TTC549 (cell line): ENCODE measurements around the gene LAMC3.

ENCODE experiments used
- FAIRE-seq: peaks from 2 replicates; lab custom pipeline; 2012; peaks lifted over from hg19 to GRCh38; lab: Jason Lieb, UNC

The LAMC3 gene

GRCh38 chr9:131048820-131049219, 39.8 kb downstream of the LAMC3 start:
- no peak for FAIRE-seq

- no peak for FAIRE-seq
These were observed 41.1 kb downstream of the LAMC3 start for GRCh38 chr9:131049829-131050715.

GRCh38 chr9:131050831-131051230, 41.9 kb downstream of the LAMC3 start:
- FAIRE-seq: no peak

GRCh38 chr9:131051592-131052517, 42.9 kb downstream of the LAMC3 start:
- FAIRE-seq: no peak

- FAIRE-seq: no peak
These were observed 44.9 kb downstream of the LAMC3 start for GRCh38 chr9:131053896-131054295.

GRCh38 chr9:131056781-131057506, 48.0 kb downstream of the LAMC3 start:
- FAIRE-seq: no peak

- FAIRE-seq: no peak
These were observed 52.1 kb downstream of the LAMC3 start for GRCh38 chr9:131060900-131061630.

GRCh38 chr9:131062969-131063368, 54.0 kb downstream of the LAMC3 start:
- no peak for FAIRE-seq

GRCh38 chr9:131065599-131065998, 56.6 kb downstream of the LAMC3 start:
- FAIRE-seq: no peak

- no peak for FAIRE-seq
These were observed 58.7 kb downstream of the LAMC3 start for GRCh38 chr9:131067625-131068024.

- FAIRE-seq: no peak
These were observed 59.3 kb downstream of the LAMC3 start for GRCh38 chr9:131068076-131068816.

GRCh38 chr9:131069699-131070098, 60.7 kb downstream of the LAMC3 start:
- FAIRE-seq: no peak

- no peak for FAIRE-seq
These were observed 63.3 kb downstream of the LAMC3 start for GRCh38 chr9:131072107-131072870.

GRCh38 chr9:131072871-131073237, 63.9 kb downstream of the LAMC3 start:
- no peak for FAIRE-seq

GRCh38 chr9:131076347-131077195, 67.6 kb downstream of the LAMC3 start:
- FAIRE-seq: no peak

- no peak for FAIRE-seq
These were observed 69.7 kb downstream of the LAMC3 start for GRCh38 chr9:131078427-131079366.

- FAIRE-seq: no peak
These were observed 71.6 kb downstream of the LAMC3 start for GRCh38 chr9:131080589-131080988.

GRCh38 chr9:131081868-131082267, 72.9 kb downstream of the LAMC3 start:
- no peak for FAIRE-seq
